ENCODE results near the gene BICDL2. TPM values are rescaled to one million over a fixed set of nuclear protein-coding genes. Genes with fewer than 3 reads are reported as not detected.

The BICDL2 gene
- total RNA-seq, 2 donors from 2014 or later: 132 to 357 TPM

DNA sequence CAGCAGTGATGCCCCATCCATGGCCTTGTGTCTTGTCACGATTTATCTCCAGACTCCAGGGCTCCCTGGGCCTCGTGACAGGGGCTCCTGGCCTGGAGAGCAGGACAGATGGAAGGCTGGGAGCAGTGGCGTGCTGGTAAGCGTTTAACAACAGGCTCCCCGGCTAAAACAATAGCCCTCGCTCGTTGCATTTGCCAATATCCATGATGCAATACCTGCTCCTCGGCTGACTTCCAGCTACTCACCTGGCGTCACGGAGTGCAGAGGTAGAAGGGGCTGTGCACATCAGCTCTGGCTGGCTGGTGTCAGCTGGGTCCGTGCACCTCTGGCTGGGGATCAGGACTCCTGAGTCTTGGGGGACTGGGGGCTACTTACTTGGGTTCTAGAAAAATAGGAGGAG lies 1.5 kb upstream of the BICDL2 start:
- intact Hi-C loops (cut with DNase I): no loop called here
- Histone ChIP-seq H3K4me1 (peaks cover 47% of the 10 kb centered on the region), H3K27me3 (no peaks in the 10 kb centered on the region), H3K36me3 (replicated peaks in 1 of 2; ENCODE audit: insufficient read depth in 1 of 2, low read depth in 2 of 2) (no peaks in the 10 kb centered on the region), H3K9me3 (no peaks in the 10 kb centered on the region), H3K27ac (peak overlapping the region; percentile 57 to 84 (median 78)), H3K4me3 (no peak overlapping the region)
- 13 to 14% methylated on average over 7 to 11 of the region's 11 CpGs for WGBS, 2 donors
- peak; percentile 91 to 95 (median 94) for DNase-seq
- TF ChIP-seq CTCF (IDR thresholded peaks at IDR 0.05) (no peak), POLR2A (IDR thresholded peaks at IDR 0.05) (peak in 1 of 3 donors; percentile 11)
- ATAC-seq: peak; percentile 79

GRCh38 chr16:3035972-3036725 lies 595 bp downstream of the BICDL2 start:
- intact Hi-C loops (cut with DNase I): no loop called here
- peak; percentile 59 for ATAC-seq

DNA sequence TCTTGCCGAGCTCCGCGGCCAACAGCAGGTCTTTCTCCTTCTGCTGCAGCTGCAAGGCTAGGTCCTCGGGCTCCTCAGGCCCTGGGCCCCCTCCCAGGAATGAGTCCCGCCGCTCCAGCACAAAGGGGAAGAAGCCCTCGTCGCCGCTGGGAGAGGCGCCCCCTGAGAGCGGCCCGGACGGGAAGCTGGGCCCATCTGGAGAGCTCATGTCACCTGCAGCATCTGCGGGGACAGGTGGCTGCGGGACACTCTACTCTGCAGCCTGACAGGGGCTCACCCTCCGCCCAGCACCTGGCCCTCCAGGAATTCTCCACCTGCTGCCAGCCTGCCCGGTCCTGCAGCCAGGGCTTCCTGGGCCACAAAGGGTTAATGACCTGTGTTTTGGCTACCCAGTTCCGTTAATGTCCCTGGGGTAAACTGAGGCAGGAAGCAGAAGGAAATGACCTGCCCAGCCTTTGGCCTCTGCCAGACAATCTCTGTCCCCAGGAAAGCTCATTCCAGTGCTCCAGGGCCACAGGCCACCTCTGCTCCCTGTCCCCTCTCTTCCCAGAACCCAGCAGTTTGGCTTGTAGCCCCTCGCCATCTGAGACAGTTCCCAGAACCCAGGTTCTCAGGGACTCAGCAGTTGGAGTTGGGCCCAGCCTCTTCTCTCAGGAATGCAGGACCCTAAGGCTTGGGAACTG lies 1.3 kb downstream of the BICDL2 start:
- peak in 1 of 3 donors; percentile 42 for TF ChIP-seq POLR2A (IDR thresholded peaks at IDR 0.05)
- no peak for TF ChIP-seq CTCF (IDR thresholded peaks at IDR 0.05)
- Histone ChIP-seq H3K4me1 (peaks cover 72% of the 10 kb centered on the region), H3K27ac (peak overlapping the region; percentile 95), H3K36me3 (replicated peaks in 1 of 2; ENCODE audit: insufficient read depth in 1 of 2, low read depth in 2 of 2) (no peaks in the 10 kb centered on the region), H3K4me3 (peak overlapping the region; percentile 52 to 92), H3K9me3 (no peaks in the 10 kb centered on the region), H3K27me3 (no peaks in the 10 kb centered on the region)
- 11 to 12% methylated on average over 5 to 19 of the region's 19 CpGs for WGBS, 2 donors
- intact Hi-C loops (cut with DNase I): no loop called here
- DNase-seq: peak; percentile 87 to 94 (median 91)
- peak; percentile 62 for ATAC-seq

More at GRCh38 chr16:3035972-3036725, 595 bp downstream of the BICDL2 start:
- 0 to 1% methylated on average over 4 to 36 of the region's 40 CpGs for WGBS, 2 donors
- Histone ChIP-seq H3K9me3 (no peaks in the 10 kb centered on the region), H3K4me3 (peak overlapping the region; percentile 52 to 92), H3K27me3 (no peaks in the 10 kb centered on the region), H3K36me3 (replicated peaks in 1 of 2; ENCODE audit: insufficient read depth in 1 of 2, low read depth in 2 of 2) (no peaks in the 10 kb centered on the region), H3K27ac (peak overlapping the region; percentile 95), H3K4me1 (peaks cover 68% of the 10 kb centered on the region)
- TF ChIP-seq CTCF (IDR thresholded peaks at IDR 0.05) (no peak), POLR2A (IDR thresholded peaks at IDR 0.05) (peak; percentile 38 to 52 (median 51))
- DNase-seq: peak; percentile 68 to 85 (median 76)

GRCh38 chr16:3032624-3033023 lies 4.1 kb downstream of the BICDL2 start:
- TF ChIP-seq CTCF (IDR thresholded peaks at IDR 0.05) (no peak), POLR2A (IDR thresholded peaks at IDR 0.05) (no peak)
- no peak overlapping the region for H3K4me3 ChIP-seq
- peaks cover 0 to 6% of the 10 kb centered on the region in 2 donors for H3K36me3 ChIP-seq (replicated peaks in 1 of 2; ENCODE audit: insufficient read depth in 1 of 2, low read depth in 2 of 2)
- DNase-seq (no peak), ATAC-seq (no peak)
- no peaks in the 10 kb centered on the region for H3K9me3 ChIP-seq
- no peaks in the 10 kb centered on the region for H3K27me3 ChIP-seq
- no peak overlapping the region for H3K27ac ChIP-seq
- intact Hi-C loops (cut with DNase I): no loop called here
- WGBS, 2 donors: 64 to 76% methylated on average over 7 of the region's 7 CpGs
- H3K4me1 ChIP-seq: peaks cover 77% of the 10 kb centered on the region

Data from body of pancreas (tissue), 4 donors.